Fibroblast of skin of right biceps (primary cell): ENCODE measurements around the gene RBP5.
A peak's percentile ranks its signal among the peaks of the same experiment; 100 is the strongest.

Experiments
- DNase-seq: peaks from one replicate; pipeline ENCODE4 v3.0.0-alpha.2; 2013

Gene RBP5, protein sequence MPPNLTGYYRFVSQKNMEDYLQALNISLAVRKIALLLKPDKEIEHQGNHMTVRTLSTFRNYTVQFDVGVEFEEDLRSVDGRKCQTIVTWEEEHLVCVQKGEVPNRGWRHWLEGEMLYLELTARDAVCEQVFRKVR

GRCh38 chr12:7128681-7129286, at the start of gene RBP5:
Gene RBP5 (minus strand): TSS chr12:7128889. CDS start chr12:7128775, 114 bp downstream.
- DNase-seq = no peak

GRCh38 chr12:7178481-7178880, 49.8 kb upstream of the RBP5 start:
- DNase-seq = no peak

DNA sequence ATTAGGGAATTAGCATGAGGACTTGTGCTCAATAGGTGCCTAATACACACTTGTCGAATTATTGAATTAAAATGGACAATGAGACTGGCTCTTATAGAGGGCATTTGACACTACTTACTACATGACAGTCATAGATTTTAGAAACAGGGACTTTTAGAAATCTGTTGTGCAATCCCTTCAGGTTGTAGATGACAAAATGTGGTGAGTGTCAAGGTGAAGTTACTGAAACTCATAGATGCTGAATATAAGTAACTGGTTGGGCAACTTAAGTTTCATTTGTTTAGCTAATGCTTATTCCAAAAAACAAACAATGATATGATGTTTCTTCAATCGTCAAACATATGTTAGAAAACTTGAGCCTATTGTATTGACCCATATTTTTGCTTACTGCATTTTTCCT, 47.9 kb upstream of the RBP5 start:
- DNase-seq = no peak

- peak; percentile 69 for DNase-seq
Observed at GRCh38 chr12:7175493-7175892, 46.8 kb upstream of the RBP5 start.

DNA sequence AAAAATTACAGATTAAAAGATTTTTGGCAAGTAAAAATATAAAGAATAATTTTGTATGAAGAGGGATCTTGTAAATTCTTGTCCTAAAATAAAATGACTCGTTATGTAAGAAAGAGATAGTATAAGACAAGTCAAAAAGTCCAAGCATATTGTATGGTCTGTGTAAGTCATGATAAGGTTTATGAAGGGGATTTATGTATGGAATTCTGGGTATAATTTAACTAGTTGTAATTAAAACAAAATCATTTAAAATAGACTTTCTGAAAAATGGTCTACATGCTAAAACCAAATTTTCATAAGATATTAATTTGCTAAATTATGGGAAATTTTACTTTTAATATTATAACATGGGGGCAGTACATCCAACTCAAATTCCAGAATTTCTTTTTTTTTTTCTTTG, 43.2 kb upstream of the RBP5 start:
- no peak for DNase-seq

DNA sequence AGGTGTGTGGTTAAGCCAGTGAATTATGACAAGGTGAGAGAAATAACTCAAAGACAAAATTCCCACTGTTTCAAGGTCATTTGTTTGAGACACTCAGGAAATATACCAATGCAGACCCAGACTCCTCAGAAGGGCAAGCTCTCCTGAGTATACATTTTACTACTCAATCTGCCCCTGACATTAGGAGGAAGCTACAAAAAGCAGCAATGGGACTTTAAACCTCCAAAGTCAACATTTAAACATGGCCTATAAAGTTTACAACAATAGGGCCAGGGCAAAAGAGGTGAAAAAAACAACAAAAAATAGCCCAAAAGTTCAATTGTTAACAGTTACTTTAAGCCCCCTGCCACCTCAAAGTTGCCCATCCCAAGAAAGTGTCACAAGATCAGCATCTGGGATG, 41.3 kb upstream of the RBP5 start:
- DNase-seq = no peak

GRCh38 chr12:7162691-7163114, 34.0 kb upstream of the RBP5 start:
- no peak for DNase-seq

GRCh38 chr12:7161811-7162210, 33.1 kb upstream of the RBP5 start:
- no peak for DNase-seq

DNA sequence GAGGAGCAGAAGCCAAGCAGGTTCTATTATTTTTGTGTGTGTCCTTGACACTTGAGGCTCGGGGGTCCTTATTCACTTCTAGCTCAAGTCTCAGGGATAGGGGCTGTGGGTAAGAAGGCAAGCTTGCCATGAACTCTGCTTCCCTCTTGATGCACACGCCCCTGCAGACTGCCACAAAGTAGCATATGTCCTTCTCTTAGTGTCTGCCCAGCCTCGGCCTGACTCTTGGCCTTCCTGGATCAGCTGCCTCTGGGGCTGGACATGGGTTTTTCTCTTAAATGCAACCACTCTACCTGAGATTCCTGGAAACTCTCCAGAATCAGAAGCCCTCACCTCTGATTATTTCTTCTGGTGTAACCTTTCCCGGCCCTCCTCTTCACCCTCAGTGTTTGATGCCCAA, 32.6 kb upstream of the RBP5 start:
- DNase-seq = no peak

- no peak for DNase-seq
Observed at GRCh38 chr12:7160183-7160582, 31.5 kb upstream of the RBP5 start.

DNA sequence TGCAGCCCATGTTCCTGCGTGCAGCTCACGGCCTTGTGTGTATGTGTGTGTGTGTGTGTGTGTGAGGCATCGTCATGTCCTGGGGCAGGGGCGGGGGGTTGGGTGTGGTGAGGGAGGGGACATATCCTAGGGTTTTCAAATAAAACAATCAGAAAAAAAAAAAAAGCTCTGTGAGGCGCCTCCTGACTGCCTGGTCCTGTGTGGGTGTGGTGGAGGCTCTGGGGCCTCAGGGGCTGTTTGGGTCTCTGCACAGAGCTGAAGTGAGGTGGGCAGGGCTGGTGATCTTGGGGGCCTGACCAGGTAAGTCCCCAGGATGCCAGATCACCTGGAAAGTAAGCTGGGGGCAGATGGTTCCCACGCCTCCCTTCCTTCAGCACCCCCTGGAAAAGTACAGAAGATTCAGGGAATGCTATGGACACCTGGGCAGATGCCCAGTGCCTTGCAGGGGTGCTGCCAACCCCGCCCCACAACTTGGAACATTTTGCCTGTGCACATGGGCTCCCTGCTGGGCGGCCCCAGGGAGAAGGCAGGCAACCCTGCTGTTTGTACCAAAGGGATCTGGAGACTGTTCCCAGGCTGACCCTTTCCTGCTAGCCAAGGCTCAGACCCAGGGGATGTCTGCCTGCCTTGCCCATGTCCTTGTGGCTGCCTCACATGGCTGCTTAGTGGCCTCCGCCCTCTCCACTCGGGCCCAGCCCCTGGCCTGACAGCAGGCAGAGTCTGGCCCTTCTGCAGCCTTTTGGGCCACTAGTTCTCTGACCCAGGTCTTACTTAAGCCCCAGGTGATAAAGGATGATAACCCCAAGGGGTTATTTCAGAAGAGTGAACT, 30.3 kb upstream of the RBP5 start:
- no peak for DNase-seq

DNA sequence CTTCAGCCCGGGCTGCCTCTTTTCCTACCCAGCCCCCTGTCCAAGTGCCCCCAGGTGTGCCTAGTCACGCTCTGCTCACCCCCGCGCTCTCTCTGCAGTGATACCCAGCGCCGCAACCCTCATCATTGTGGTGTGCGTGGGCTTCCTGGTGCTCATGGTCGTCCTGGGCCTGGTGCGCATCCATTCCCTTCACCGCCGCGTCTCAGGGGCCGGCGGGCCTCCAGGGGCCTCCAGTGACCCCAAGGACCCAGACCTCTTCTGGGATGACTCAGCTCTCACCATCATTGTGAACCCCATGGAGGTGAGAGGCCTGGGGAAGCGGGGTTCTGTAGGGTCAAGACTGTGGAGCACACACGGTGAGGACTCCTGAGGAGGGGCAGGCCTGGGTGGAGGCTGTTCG, 28.7 kb upstream of the RBP5 start:
- DNase-seq = no peak

DNA sequence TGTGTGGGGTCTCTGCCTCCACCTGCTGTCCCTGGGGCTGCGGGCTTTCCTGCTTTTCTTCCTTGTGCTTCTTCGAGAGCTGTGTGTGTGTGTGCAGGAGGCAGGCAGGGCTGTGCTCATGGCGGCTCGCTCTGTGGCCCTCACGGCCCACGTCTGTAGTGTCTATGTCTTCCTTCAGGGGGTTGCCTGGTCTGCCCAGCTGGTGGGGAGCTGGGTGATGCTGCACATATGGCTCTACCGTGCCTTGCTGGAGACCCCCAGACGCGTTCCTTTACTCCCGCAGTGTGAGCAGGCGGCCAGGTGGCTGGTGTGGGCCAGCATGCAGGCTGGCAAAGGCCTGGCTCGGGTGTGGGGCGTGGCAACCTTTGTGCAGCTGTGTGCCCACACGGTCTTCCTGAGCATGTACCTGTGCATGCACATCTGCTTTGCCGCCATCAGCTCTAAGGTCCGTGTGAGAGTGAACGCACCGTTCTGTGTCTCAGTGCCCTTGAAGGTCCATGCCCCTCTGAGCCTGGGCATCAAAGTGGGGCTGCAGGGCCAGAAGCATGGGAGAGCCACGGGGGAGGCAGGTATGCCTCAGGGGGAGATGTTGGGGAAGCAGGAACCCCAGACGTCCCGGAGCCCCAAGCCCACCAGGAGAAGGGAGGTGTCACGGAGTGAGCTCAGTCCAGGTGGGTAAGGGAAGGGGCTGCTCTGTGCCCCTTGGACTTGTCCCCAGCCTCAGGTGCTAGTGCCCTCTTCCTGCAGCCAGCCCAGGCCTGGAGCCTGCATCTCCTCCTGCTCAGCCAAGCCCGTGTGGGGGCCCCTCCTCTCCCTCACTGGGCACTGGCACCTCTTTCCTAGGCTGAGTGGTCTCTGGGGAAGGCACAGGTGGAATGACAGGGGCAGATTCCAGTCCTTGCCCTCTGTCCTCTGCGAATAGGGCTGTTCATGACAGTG, 27.8 kb upstream of the RBP5 start:
- no peak for DNase-seq

DNA sequence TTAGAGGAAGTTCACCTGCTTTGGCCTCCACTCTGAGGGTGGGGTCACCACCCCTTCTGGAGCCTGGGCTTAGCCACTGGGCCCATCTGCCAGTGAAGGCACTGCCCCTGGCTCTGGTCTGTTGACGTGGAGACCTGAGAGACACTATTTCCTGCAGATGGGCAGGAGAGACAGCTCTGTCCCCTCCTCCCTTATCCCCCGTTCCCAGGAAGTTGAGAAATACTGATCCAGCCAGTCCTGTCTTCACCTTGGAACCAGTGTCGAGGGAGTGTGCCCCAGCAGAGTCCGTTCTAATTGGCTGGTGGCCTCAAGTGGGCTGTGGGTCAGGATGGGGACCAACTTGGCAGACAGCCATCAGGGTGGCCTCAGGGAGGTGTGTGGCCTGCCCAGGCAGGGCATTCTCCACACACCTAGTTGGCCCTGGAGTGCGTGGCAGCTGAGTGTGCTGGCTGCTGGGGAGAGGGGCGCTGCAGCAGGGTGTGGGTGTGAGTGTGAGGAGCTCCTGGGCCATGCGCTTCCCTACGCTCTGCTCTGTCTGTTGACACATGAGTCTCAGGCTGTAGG, 26.9 kb upstream of the RBP5 start:
- no peak for DNase-seq

- DNase-seq = no peak
Observed at GRCh38 chr12:7154901-7155470, 26.3 kb upstream of the RBP5 start.

DNA sequence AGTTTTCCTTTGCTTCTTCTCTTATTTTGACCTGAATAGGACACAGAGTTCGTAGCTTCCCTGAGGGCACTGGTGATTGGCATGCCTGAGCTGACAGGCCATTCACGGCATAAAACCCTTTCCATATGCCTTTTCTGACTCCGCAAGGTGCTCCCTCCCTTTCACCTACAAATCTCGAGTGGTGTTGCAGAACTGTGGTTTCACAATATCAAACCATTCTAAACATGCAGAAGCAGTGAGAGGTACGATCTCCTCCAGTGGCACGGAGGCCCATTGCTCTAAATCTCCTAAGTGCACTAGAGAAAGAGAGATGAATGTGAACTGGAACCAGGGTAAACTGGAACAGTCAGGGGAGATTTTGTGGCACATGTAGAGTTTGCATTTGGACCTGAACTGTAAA, 25.4 kb upstream of the RBP5 start:
- DNase-seq = no peak

- no peak for DNase-seq
Observed at GRCh38 chr12:7152818-7153217, 24.1 kb upstream of the RBP5 start.

- no peak for DNase-seq
Observed at GRCh38 chr12:7151532-7151931, 22.8 kb upstream of the RBP5 start.

DNA sequence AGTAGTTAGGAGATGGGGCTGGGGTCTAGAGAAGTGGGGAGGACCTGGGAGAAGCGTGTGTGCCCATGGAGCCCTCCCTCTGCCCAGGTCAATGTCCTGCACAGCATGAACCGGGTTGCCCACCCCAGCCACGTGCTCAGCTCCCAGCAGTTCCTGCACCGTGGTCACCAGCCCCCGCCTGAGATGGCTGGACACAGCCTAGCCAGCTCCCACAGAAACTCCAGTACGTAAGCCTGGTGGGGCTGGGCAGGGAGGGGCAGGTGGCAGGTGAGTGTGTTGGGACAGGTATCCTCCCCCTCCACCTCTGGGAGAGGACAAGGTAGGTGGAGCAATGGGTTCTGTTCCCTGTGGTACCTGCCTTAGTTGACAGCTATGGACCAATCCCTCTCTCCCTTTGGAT, 22.2 kb upstream of the RBP5 start:
- no peak for DNase-seq

GRCh38 chr12:7150356-7150755, 21.7 kb upstream of the RBP5 start:
- DNase-seq = no peak

- DNase-seq = no peak
Observed at GRCh38 chr12:7146906-7147305, 18.2 kb upstream of the RBP5 start.

GRCh38 chr12:7146228-7146627, 17.5 kb upstream of the RBP5 start:
- no peak for DNase-seq

- DNase-seq = no peak
Observed at GRCh38 chr12:7145671-7146070, 17.0 kb upstream of the RBP5 start.
